HepG2 (cell line): ENCODE data around the gene DNAJC18. TPM values are rescaled to one million over a fixed set of nuclear protein-coding genes. Genes with fewer than 3 reads are reported as not detected.

Experiments
- ATAC-seq: fragments of 200-7000 bp; cut with Tn5 transposase; 3 replicates; pipeline ENCODE4 v1.9.1; 2020; ENCODE audit warnings: mild to moderate bottlenecking, moderate library complexity
- BruUV-seq: library from RNA; stranded (reverse); fragments of 400-500 nt; replicated peaks from 2 replicates; lab custom pipeline; 2021; lab: Mats Ljungman, UMichigan
- CTCF ChIA-PET: fragments of 300-600 bp; formaldehyde crosslinking; extraction: SDS; loops from one replicate; lab custom pipeline; 2021; ENCODE audit warnings: low total read pairs, inconsistent platforms, low intra/inter-chr PET ratio; lab: Yijun Ruan, JAX
- POLR2A ChIA-PET: fragments of 350-600 bp; sonication (Branson Sonifier 250); formaldehyde crosslinking; loops from one replicate; lab custom pipeline; 2020; ENCODE audit warnings: antibody characterized with exemption, inconsistent platforms; lab: Yijun Ruan, JAX
- DNase-seq: peaks from one replicate; pipeline ENCODE4 v3.0.0-alpha.2; 2015; ENCODE audit warnings: low spot score
- FAIRE-seq: peaks from 3 replicates; lab custom pipeline; 2011; peaks lifted over from hg19 to GRCh38; lab: Jason Lieb, UNC
- H2AFZ ChIP-seq: one replicate; pipeline ENCODE4 v1.6.1; 2011; ENCODE audit warnings: low read length, inconsistent platforms
- H3K27ac ChIP-seq: fragments of 300-600 bp; 3 replicates; pipeline ENCODE4 v1.8.0; 2011; ENCODE audit warnings: mixed run types, mild to moderate bottlenecking, mixed read lengths, low read length, inconsistent platforms; ENCODE audit not compliant: insufficient read depth; ENCODE audit errors: extremely low read length
- H3K27me3 ChIP-seq, 2 experiments: fragments of 200-600 bp in 1 of 2; 2 replicates in 1 of 2; 3 replicates in 1 of 2; pipeline versions ENCODE4 v1.6.0 to v1.8.0; 2011; ENCODE audit warnings: low read length in 2 of 2, mild to moderate bottlenecking in 2 of 2, moderate library complexity in 2 of 2, inconsistent platforms in 1 of 2; ENCODE audit not compliant: insufficient read depth in 2 of 2, control insufficient read depth in 1 of 2
- H3K36me3 ChIP-seq, 2 experiments: fragments of 200-600 bp in 1 of 2; replicated peaks in 1 of 2; 2 replicates in 1 of 2; 3 replicates in 1 of 2; pipeline versions ENCODE4 v1.5.1 to v1.8.0; 2011; ENCODE audit warnings: low read length in 2 of 2, inconsistent platforms in 1 of 2; ENCODE audit not compliant: insufficient read depth in 2 of 2, control insufficient read depth in 1 of 2
- H3K4me1 ChIP-seq: 2 replicates; pipeline ENCODE4 v1.5.1; 2012; ENCODE audit warnings: low read length, inconsistent platforms; ENCODE audit not compliant: insufficient read depth
- H3K4me2 ChIP-seq: 2 replicates; pipeline ENCODE4 v1.6.0; 2011; ENCODE audit warnings: low read depth, low read length, inconsistent platforms
- H3K4me3 ChIP-seq, 3 experiments: fragments of 200-600 bp in 1 of 3; sonication (generic), shearing (Covaris generic) in 1 of 3; replicated peaks in 1 of 3; 2 replicates each; pipeline ENCODE4 v1.5.1; 2011 to 2016; ENCODE audit warnings: low read length in 3 of 3, inconsistent platforms in 2 of 3, low read depth in 2 of 3, mild to moderate bottlenecking in 2 of 3, control low read depth in 1 of 3, mixed read lengths in 1 of 3; ENCODE audit not compliant: insufficient read depth in 1 of 3
- H3K79me2 ChIP-seq: one replicate; pipeline ENCODE4 v1.6.1; 2011; ENCODE audit warnings: low read length, inconsistent platforms; ENCODE audit not compliant: insufficient read depth
- H3K9ac ChIP-seq: 2 replicates; pipeline ENCODE4 v1.6.0; 2011; ENCODE audit warnings: mild to moderate bottlenecking, low read depth, low read length, inconsistent platforms; ENCODE audit not compliant: insufficient read depth
- H3K9me3 ChIP-seq: 2 replicates; pipeline ENCODE4 v1.5.1; 2012; ENCODE audit warnings: mild to moderate bottlenecking, low read length
- H4K20me1 ChIP-seq: 2 replicates; pipeline ENCODE4 v1.6.0; 2011; ENCODE audit warnings: inconsistent platforms, mild to moderate bottlenecking, low read length, moderate library complexity; ENCODE audit not compliant: insufficient read depth
- ATAD3A ChIP-seq: sonication (generic); formaldehyde crosslinking; IDR thresholded peaks from 2 replicates; pipeline ENCODE4 v1.4.0; 2020; ENCODE audit warnings: missing genetic modification reagents
- HNF1A ChIP-seq, 2 experiments: sonication (generic) in 1 of 2; formaldehyde crosslinking in 1 of 2; IDR thresholded peaks; 2 replicates each; pipeline versions ENCODE4 v1.4.0 to v1.6.1; 2016 to 2020; ENCODE audit warnings: borderline replicate concordance in 1 of 2, low read depth in 1 of 2, mild to moderate bottlenecking in 1 of 2, missing genetic modification reagents in 1 of 2
- KDM4B ChIP-seq: sonication (generic); formaldehyde crosslinking; IDR thresholded peaks from 2 replicates; pipeline ENCODE4 v1.4.0; 2020; ENCODE audit warnings: missing genetic modification reagents
- NFRKB ChIP-seq: fragments of 450-650 bp; IDR thresholded peaks from 2 replicates; pipeline ENCODE4 v1.6.1; 2017
- PCBP1 ChIP-seq: fragments of 200-400 bp; formaldehyde crosslinking; IDR thresholded peaks from 2 replicates; pipeline ENCODE4 v1.6.1; 2017; ENCODE audit warnings: mild to moderate bottlenecking, low read depth, low read length, borderline replicate concordance
- SMAD9 ChIP-seq: sonication (generic); formaldehyde crosslinking; IDR thresholded peaks from 2 replicates; pipeline ENCODE4 v1.5.1; 2020; ENCODE audit warnings: mild to moderate bottlenecking, missing genetic modification reagents
- TAF1 ChIP-seq: sonication (generic); formaldehyde crosslinking; IDR thresholded peaks from 2 replicates; pipeline ENCODE4 v1.4.0; 2020; ENCODE audit warnings: missing genetic modification reagents
- ZBTB34 ChIP-seq: sonication (generic); formaldehyde crosslinking; IDR thresholded peaks from 2 replicates; pipeline ENCODE4 v1.8.0; 2022; ENCODE audit warnings: mild to moderate bottlenecking, missing genetic modification reagents
- ZBTB46 ChIP-seq: sonication (generic); formaldehyde crosslinking; IDR thresholded peaks from 2 replicates; pipeline ENCODE4 v1.4.0; 2020; ENCODE audit warnings: mild to moderate bottlenecking, missing genetic modification reagents, borderline replicate concordance
- ZFX ChIP-seq: sonication (generic); formaldehyde crosslinking; IDR thresholded peaks from 2 replicates; pipeline ENCODE4 v1.4.0; 2020; ENCODE audit warnings: mild to moderate bottlenecking, low read depth, missing genetic modification reagents, moderate library complexity
- ZNF543 ChIP-seq: sonication (generic); formaldehyde crosslinking; IDR thresholded peaks from 2 replicates; pipeline ENCODE4 v1.4.0; 2020; ENCODE audit warnings: mild to moderate bottlenecking, missing genetic modification reagents
- ZNF879 ChIP-seq: sonication (generic); formaldehyde crosslinking; IDR thresholded peaks from 2 replicates; pipeline ENCODE4 v1.8.1; 2023; ENCODE audit warnings: missing genetic modification reagents
- WGBS: methylation state at CpG from one replicate; pipeline ENCODE4 v1.1.6; 2017; ENCODE audit warnings: low lambda C conversion rate; 5-methylcytosine and 5-hydroxymethylcytosine counted together
- in situ Hi-C: cut with HindIII; loops from 2 replicates; pipeline ENCODE4 v1.10.0; 2017; ENCODE audit warnings: low pct_unique_long_range_greater_than_20kb; ENCODE audit not compliant: extremely low pct_ligation_motif_present
- intact Hi-C: fragments of 100-400 bp; cut with micrococcal nuclease; formaldehyde crosslinking; loops from one replicate; pipeline ENCODE4 v1.10.0; 2022; ENCODE audit not compliant: unreplicated experiment
- polyA plus RNA-seq, 8 experiments: library from polyadenylated mRNA; depleted of rRNA in 3 of 8; stranded (reverse) in 7 of 8; unstranded in 1 of 8; fragments of >200 nt; fragmentation: Illumina TruSeq in 4 of 8; extraction: Trizol in 4 of 8; gene quantifications; 2 replicates each; pipeline versions ENCODE4 v1.2.1 to v1.2.3, GENCODE V29; 2011 to 2016; ENCODE audit warnings: low read depth in 4 of 8, missing spikeins in 1 of 8, mixed read lengths in 1 of 8; ENCODE audit not compliant: insufficient read depth in 1 of 8
- total RNA-seq, 5 experiments: library from RNA; depleted of rRNA; stranded (reverse); fragments of >200 nt; fragmentation: Illumina TruSeq; extraction: Trizol; gene quantifications; 2 replicates each; pipeline ENCODE4 v1.2.3, GENCODE V29; 2016; ENCODE audit warnings: low read depth in 1 of 5

DNAJC18 gene
- total and polyA plus RNA-seq, 2 of the 13 experiments (the other 11 are each of a cell fraction or from before 2014, with no cell fraction given): 6.5 to 6.6 TPM

- ChIA-PET CTCF (interaction anchor here (1.3 to 1.9 kb wide), 2 partner anchors 18 to 129 kb away, joined by 4 to 6 read pairs; no protein-coding TSS in a partner anchor), POLR2A (interaction anchor here (0.5 to 1.7 kb wide), 6 partner anchors 19 to 841 kb away, joined by 3 to 6 read pairs (median 4); partner anchors contain the start of genes ETF1, PAIP2, SPATA24 and UBE2D2)
- Histone ChIP-seq H3K4me1 (peaks cover 80% of the 10 kb centered on the region), H3K36me3 (no peaks in the 10 kb centered on the region), H3K27ac (peak overlapping the region; percentile 69), H3K9me3 (no peaks in the 10 kb centered on the region), H3K4me3 (peak overlapping the region; percentile 68 to 79 (median 76)), H3K79me2 (peaks cover 16% of the 10 kb centered on the region), H4K20me1 (no peaks in the 10 kb centered on the region), H3K27me3 (no peaks in the 10 kb centered on the region; a peak in 1 of 5 replicates), H3K9ac (peak overlapping the region; percentile 73), H2AFZ (peak overlapping the region; percentile 94), H3K4me2 (peak overlapping the region; percentile 92)
- 0% methylated on average over 7 of the region's 9 CpGs for WGBS
- FAIRE-seq (no peak), ATAC-seq (peak; percentile 20), DNase-seq (no peak)
- in situ Hi-C loops: no loop called here
- intact Hi-C loops: loop anchor here (1.0 to 2.0 kb wide), 2 partner anchors 18 to 134 kb away; no protein-coding TSS in a partner anchor
- BruUV-seq: no TSS peak
- TF ChIP-seq HNF1A (IDR thresholded peaks at IDR 0.05; ENCODE audit: low read depth): no peak
- TF ChIP-seq HNF1A (CRISPR knock-in tag; IDR thresholded peaks at IDR 0.05; ENCODE audit: borderline replicate concordance): no peak
- TF ChIP-seq NFRKB: no peak
- TF ChIP-seq ZBTB34 (CRISPR knock-in tag): no peak
- TF ChIP-seq ZNF543 (CRISPR knock-in tag): no peak
- no peak for TF ChIP-seq KDM4B (CRISPR knock-in tag)
- no peak for TF ChIP-seq SMAD9 (CRISPR knock-in tag)
- peak; percentile 10; the same call in 1 of the 2 replicates for TF ChIP-seq TAF1 (CRISPR knock-in tag)
- no peak for TF ChIP-seq PCBP1
- TF ChIP-seq ZNF879 (CRISPR knock-in tag): no peak
- no peak for TF ChIP-seq ATAD3A (CRISPR knock-in tag)
- no peak for TF ChIP-seq ZBTB46 (CRISPR knock-in tag)
- peak; percentile 56; the same call in 1 of the 2 replicates for TF ChIP-seq ZFX (CRISPR knock-in tag)
These were observed 54.7 kb downstream of the DNAJC18 start for GRCh38 chr5:139384591-139385051.
